Measurements from ENCODE around the gene PPP4R2.

The PPP4R2 gene

GRCh38 chr3:73114711-73115110 lies 118.1 kb downstream of the PPP4R2 start:
- DNase-seq (ENCODE audit: low spot score), result no peak

- no peak for DNase-seq (ENCODE audit: low spot score)
These were observed 119.2 kb downstream of the PPP4R2 start for GRCh38 chr3:73115806-73116205.
